DND-41 (cell line): ENCODE measurements around the gene TGFBRAP1.

Experiments
- ATAC-seq: fragments of 200-7000 bp; cut with Tn5 transposase; 3 replicates; pipeline ENCODE4 v1.9.1; 2021; ENCODE audit warnings: low read depth; ENCODE audit not compliant: insufficient read depth
- DNase-seq: peaks from one replicate; pipeline ENCODE4 v3.0.0-alpha.2; 2020
- H2AFZ ChIP-seq: 2 replicates; pipeline ENCODE4 v1.6.0; 2012; ENCODE audit warnings: low read depth, low read length
- H3K27ac ChIP-seq: 2 replicates; pipeline ENCODE4 v1.5.1; 2012; ENCODE audit warnings: low read length, inconsistent platforms
- H3K27me3 ChIP-seq: fragments of 200-600 bp; sonication (generic); 2 replicates; pipeline ENCODE4 v1.6.0; 2012; ENCODE audit warnings: low read length, mild to moderate bottlenecking, inconsistent platforms; ENCODE audit not compliant: insufficient read depth, poor library complexity
- H3K36me3 ChIP-seq: 2 replicates; pipeline ENCODE4 v1.5.1; 2012; ENCODE audit warnings: low read length, inconsistent platforms; ENCODE audit not compliant: insufficient read depth
- H3K4me1 ChIP-seq: 2 replicates; pipeline ENCODE4 v1.5.1; 2012; ENCODE audit warnings: mild to moderate bottlenecking, low read length; ENCODE audit not compliant: insufficient read depth
- H3K4me2 ChIP-seq: 2 replicates; pipeline ENCODE4 v1.6.0; 2012; ENCODE audit warnings: mild to moderate bottlenecking, moderate library complexity, low read length, inconsistent platforms; ENCODE audit not compliant: insufficient read depth
- H3K4me3 ChIP-seq, 2 experiments: fragments of 200-600 bp in 1 of 2; shearing (Covaris generic) in 1 of 2; 2 replicates each; pipeline ENCODE4 v1.5.1; 2012 to 2016; ENCODE audit warnings: inconsistent platforms in 2 of 2, low read length in 2 of 2, mild to moderate bottlenecking in 2 of 2, low read depth in 1 of 2, moderate library complexity in 1 of 2
- H3K79me2 ChIP-seq: 2 replicates; pipeline ENCODE4 v1.6.0; 2012; ENCODE audit warnings: low read length, inconsistent platforms; ENCODE audit not compliant: insufficient read depth
- H3K9ac ChIP-seq: 2 replicates; pipeline ENCODE4 v1.6.0; 2012; ENCODE audit warnings: low read depth, mild to moderate bottlenecking, inconsistent platforms, low read length, moderate library complexity
- H3K9me3 ChIP-seq: 2 replicates; pipeline ENCODE4 v1.5.1; 2012; ENCODE audit warnings: low read length, moderate library complexity, mild to moderate bottlenecking, inconsistent platforms; ENCODE audit not compliant: insufficient read depth, severe bottlenecking
- H4K20me1 ChIP-seq: 2 replicates; pipeline ENCODE4 v1.6.0; 2012; ENCODE audit warnings: low read length; ENCODE audit not compliant: insufficient read depth
- CTCF ChIP-seq: IDR thresholded peaks from 2 replicates; pipeline ENCODE4 v1.5.1; 2012; ENCODE audit warnings: borderline replicate concordance, low read length, moderate library complexity, mild to moderate bottlenecking; ENCODE audit not compliant: poor library complexity, severe bottlenecking; ENCODE audit errors: extremely low read depth
- EZH2 ChIP-seq: IDR thresholded peaks from 3 replicates; pipeline ENCODE4 v1.6.1; 2012; ENCODE audit warnings: borderline replicate concordance, low read depth, mild to moderate bottlenecking, moderate library complexity, low read length, inconsistent platforms; ENCODE audit not compliant: severe bottlenecking

The TGFBRAP1 gene

GRCh38 chr2:105279126-105279525, 50.4 kb downstream of the TGFBRAP1 start:
- Histone ChIP-seq H3K27ac (no peak overlapping the region), H4K20me1 (no peaks in the 10 kb centered on the region; the same call in 1 of the 2 replicates), H3K4me3 (no peak overlapping the region), H3K36me3 (peaks cover 85% of the 10 kb centered on the region), H3K9ac (no peak overlapping the region), H3K79me2 (no peaks in the 10 kb centered on the region), H3K4me2 (no peak overlapping the region), H3K4me1 (no peaks in the 10 kb centered on the region), H3K9me3 (no peaks in the 10 kb centered on the region), H2AFZ (no peak overlapping the region), H3K27me3 (no peaks in the 10 kb centered on the region)
- DNase-seq = no peak
- ATAC-seq = no peak
- no peak for TF ChIP-seq EZH2
- no peak for TF ChIP-seq CTCF

- DNase-seq = no peak
- H3K9me3 ChIP-seq = no peaks in the 10 kb centered on the region
- H3K79me2 ChIP-seq = no peaks in the 10 kb centered on the region
- no peak overlapping the region for H2AFZ ChIP-seq
- H3K4me2 ChIP-seq = no peak overlapping the region
- no peaks in the 10 kb centered on the region for H3K27me3 ChIP-seq
- peaks cover 86% of the 10 kb centered on the region for H3K36me3 ChIP-seq
- ATAC-seq = no peak
- H3K4me3 ChIP-seq = no peak overlapping the region
- no peak overlapping the region for H3K9ac ChIP-seq
- no peaks in the 10 kb centered on the region; the same call in 1 of the 2 replicates for H4K20me1 ChIP-seq
- H3K4me1 ChIP-seq = no peaks in the 10 kb centered on the region
- TF ChIP-seq EZH2 (no peak), CTCF (no peak)
- no peak overlapping the region for H3K27ac ChIP-seq
Observed at GRCh38 chr2:105278654-105279053, 50.9 kb downstream of the TGFBRAP1 start.

DNA sequence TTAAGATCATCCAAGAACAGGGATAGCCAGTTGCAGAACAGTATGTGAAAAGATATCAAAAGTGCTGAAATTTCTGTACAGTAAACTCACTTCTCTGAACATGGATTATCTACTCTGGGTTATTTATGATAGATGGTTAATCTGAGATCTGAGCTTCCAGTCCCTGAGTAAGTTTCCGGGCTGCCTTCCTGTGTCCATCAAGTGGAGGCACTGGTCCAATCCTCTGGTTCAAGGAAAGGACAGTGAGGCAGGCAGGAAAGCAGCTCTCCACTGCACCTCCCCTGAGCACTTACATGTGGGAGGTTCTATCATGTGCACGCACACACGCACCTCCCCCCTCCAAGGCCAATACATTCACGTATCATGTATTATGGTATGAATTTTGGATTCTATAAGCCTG, 55.5 kb downstream of the TGFBRAP1 start:
- peaks cover 94% of the 10 kb centered on the region for H3K36me3 ChIP-seq
- H4K20me1 ChIP-seq = no peaks in the 10 kb centered on the region; the same call in 1 of the 2 replicates
- no peaks in the 10 kb centered on the region for H3K27me3 ChIP-seq
- H3K27ac ChIP-seq = no peak overlapping the region
- H2AFZ ChIP-seq = no peak overlapping the region
- H3K9me3 ChIP-seq = no peaks in the 10 kb centered on the region
- no peak overlapping the region for H3K9ac ChIP-seq
- ATAC-seq (no peak), DNase-seq (no peak)
- TF ChIP-seq EZH2 (no peak), CTCF (no peak)
- no peaks in the 10 kb centered on the region for H3K4me1 ChIP-seq
- no peak overlapping the region for H3K4me2 ChIP-seq
- no peaks in the 10 kb centered on the region for H3K79me2 ChIP-seq
- no peak overlapping the region for H3K4me3 ChIP-seq

DNA sequence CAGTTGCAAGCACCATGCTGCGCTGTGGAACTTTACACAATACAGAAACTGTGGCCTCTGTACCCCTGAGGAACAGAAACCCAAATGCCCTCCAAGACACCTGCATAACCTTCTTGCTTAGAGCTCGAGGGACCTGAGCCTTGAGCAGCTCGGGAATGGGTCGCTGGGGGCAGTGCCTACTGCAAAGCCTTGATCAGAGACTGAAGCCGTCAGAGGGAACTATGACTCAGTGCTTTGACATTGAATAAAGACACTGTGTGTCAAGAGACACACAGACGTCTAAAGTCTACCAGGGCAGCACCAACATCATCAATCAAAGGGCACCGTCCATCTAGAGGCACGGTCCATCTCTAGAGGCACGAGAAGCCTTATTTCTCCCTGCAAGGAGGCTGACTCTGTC, 57.4 kb downstream of the TGFBRAP1 start:
- H3K4me3 ChIP-seq = no peak overlapping the region
- no peaks in the 10 kb centered on the region for H3K4me1 ChIP-seq
- DNase-seq (no peak), ATAC-seq (no peak)
- H3K4me2 ChIP-seq = no peak overlapping the region
- no peak overlapping the region for H2AFZ ChIP-seq
- H3K79me2 ChIP-seq = no peaks in the 10 kb centered on the region
- no peaks in the 10 kb centered on the region for H3K27me3 ChIP-seq
- no peaks in the 10 kb centered on the region for H3K9me3 ChIP-seq
- H3K27ac ChIP-seq = no peak overlapping the region
- peaks cover 94% of the 10 kb centered on the region for H3K36me3 ChIP-seq
- TF ChIP-seq EZH2 = no peak
- TF ChIP-seq CTCF = no peak
- H4K20me1 ChIP-seq = no peaks in the 10 kb centered on the region
- no peak overlapping the region for H3K9ac ChIP-seq
